Measurements from ENCODE around the gene FTO.

The FTO gene

DNA sequence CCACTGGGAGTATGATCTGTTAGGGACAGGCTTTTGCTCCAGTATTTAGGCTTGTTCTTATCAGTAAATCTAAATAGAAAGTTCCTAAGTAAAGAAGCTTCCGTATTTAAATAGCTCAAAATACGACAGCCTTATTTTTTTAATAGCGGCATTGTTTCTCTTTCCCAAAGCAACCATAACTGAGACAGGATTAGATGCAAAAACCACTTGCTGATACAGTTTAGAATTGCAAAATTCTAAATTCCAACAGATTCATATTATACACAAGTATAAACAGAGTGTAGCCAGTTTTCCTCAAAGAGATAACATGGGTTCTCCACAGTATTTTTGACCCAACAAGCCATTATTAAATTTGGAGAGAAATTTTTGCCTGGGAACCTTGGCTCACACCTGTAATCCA is 276.7 kb downstream of the FTO start:
- DNase-seq, result no peak

DNA sequence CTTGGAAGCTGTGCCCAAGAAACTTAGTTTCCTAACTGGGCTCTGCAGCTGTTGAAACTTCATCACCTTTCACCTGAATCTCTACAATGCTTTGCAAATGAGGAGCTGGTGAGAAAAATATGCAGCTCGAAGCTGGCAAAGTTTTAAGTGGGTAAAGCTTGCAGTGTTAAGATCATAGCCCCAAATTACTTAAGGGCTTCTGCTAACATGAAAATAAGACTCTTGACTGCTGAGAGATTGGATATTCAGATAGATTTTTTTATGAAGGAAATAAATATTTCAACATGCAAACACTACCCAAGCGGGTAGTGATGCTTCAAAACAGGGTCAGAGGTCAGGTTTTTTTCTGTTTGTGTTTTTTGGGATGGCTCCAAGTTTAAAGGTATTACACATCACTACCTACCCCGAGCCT is 278.7 kb downstream of the FTO start:
- DNase-seq, result no peak

DNA sequence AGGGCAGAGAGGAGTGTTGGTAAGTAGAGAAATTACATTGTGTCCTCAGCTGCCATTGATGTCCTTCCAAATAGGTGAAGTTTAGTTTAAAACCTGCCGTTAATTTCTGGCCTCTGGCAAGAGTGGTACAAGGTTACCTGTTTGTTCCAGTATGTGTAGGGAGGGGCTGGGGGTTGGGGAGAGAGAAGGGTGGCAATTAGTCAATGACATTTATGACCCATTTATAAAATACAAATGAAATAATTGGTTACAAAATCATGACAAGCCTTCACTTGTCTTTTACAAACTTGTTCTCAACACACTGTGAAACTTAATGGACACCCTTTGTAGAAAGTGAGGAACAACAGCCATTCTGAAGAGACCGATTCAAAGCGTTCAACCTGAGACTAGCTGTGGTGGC is 281.0 kb downstream of the FTO start:
- DNase-seq, result no peak

DNA sequence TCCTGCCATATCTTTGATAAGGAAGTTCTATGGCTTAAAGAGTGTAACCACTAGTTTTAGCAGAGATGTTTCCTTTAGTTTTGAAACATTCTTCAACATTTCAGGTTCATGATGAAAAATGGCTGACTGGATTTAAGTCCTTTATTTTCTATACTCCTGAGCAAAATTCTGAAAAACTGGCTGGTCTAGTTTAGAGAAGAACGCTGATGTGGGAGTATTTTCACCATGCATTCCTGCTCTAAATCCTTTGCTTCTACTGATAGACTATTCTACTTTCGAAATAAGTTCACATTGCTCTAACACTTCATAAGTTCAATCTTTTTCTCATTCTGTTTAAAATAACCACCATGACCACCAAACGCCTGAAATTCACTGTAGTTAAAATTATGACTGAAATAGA is 281.9 kb downstream of the FTO start:
- no peak for DNase-seq

DNA sequence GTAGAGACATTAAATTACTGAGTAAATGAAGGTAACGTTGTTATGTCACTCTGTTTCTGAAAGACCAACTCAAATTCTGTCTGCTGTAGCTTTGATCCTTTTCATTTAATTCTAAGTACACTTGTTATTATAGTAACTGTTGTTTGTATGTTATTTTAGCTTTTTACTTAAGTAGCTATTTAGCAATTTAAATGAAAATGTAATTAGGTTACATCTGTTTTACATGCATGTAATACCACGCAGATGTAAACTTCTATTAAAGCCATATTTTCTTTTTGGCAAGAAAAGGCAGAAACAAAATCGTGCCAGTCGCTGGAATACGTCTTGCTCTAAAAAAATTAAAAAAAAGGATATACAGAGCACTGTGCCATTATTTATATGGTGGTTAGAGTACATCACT is 282.8 kb downstream of the FTO start:
- no peak for DNase-seq

DNA sequence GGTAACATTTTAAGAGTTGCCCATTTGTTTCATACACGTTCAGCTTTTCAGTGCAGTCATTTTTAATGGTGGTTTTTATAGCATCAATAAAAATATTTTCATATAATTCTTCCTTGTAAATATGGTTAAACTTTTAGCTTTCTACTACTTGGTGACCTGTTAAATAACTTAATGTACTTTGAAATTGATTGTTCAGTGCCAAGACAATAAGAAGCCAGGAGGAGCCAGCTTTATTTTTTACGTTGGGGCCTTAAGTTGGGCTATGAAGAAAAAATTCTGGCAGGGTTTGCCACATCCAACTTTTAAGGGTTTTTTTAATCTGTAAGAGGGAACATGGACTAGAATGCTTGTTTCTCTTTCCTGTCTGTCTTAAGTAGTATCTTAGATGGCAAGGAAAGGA is 284.2 kb downstream of the FTO start:
- DNase-seq, result no peak

DNA sequence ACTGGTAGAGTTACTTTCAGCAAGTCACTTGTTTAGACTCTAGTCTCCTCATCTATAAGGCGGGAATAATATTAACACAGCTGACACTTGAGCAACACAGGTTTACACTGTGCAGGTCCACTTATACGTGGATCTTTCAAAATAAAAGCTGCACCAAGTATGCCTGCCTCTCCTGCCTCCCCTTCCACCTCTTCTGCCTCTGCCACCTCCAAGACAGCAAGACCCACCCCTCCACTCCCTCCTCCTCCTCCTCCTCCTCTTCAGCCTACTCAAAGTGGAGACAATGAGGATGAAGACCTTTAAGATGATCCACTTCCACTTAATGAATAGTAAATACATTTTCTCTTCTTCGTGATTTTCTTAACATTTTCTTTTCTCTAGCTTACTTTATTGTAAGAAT is 285.6 kb downstream of the FTO start:
- no peak for DNase-seq

DNA sequence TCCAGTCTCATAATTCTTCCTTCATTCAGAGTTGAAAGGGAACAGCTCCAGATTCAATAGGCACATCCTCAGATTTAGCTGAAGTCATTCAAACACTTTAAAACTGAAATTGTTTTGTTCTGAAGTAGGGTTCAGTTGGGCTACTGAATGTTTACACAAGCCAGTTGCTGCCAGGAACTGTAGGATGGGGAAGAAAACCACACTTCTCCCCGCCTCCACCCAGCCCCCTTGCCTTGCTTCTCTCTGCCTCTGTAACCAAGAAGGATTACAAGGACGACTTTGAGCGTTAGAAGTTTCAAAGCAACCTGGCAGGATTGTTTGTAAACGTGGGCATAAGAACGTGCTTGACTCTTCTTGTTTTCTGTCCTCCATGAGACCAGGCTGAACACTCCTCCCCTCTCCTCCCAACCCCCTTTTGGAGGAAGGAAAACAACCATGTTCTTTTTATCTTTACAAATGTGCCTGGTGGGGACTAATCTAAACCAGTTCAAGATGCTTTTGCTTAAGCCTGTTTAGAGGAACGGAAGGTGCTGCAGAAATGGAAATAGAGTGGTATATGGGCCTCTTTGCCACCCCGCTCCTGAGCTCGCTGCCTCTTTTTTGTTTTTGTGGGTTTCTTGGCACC is 287.9 kb downstream of the FTO start:
- DNase-seq, result no peak

DNA sequence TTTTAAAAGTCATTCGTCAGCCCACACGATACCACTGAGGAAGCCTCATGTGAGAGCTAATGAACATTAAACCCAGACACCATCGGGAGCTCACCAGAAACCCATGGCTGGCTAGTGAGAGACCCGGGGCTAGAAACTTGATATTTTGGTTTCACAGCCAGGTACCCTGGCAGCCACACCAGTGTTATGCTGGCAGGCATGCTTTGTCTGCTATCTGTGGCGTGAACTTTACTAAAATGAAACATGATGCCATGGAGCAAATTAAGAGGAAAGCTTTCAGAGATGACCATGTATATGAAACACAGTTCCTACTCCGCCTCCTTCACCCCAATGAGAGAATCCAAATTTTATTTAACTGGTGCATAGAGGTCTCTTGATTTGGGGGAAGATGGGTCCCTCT is 291.4 kb downstream of the FTO start:
- DNase-seq, result no peak

DNA sequence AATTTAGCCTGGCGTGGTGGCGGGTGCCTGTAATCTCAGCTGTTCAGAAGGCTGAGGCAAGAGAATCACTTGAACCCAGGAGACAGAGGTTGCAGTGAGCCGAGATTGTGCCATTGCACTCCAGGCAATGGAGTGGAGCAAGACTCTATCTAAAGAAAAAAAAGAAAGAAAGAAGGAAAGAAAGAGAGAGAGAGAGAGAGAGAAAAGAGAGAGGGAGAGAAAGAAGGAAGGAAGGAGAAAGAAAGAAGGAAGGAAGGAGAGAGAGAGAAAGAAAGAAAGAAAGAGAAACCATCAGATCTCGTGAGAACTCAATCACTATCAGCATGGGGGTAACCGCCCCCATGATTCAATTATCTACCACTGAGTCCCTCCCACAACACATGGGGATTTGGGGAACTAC is 293.0 kb downstream of the FTO start:
- DNase-seq, result no peak

DNA sequence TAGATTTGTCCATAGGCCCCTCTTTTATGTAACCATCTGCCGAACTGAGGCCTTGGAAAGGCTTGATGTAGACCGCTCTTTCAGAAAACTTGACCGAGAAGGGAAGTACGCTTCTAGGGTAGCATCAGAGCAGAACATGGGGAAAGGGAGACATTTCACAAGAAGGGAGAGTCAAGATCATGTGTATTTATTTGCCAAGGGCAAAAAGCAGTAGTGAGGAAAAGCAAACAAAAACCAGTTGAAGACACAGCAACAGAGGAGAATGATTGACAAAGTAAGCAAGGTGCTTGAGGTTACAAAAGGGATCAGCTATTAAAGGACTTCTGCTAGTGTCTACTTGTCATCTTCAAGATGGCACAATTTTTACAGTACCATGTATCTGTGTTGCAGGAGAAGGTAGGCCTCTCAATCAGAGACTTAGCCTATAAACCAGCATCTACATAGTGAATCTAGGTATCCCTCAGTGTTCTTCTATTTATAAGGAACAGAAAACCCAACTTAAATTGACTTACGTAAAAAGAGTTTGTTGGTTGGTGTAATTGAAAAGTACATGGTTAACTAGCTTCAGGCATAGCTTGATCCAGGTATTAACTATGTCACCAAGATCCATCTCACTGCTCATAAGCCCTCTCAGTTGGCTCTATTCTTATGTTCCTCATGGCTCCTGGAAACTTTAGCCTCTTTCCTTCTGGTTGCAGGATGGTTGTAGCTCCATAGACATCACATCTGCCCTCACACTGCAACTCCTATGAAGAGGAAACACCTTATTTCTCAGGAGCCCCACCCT is 294.3 kb downstream of the FTO start:
- no peak for DNase-seq

DNA sequence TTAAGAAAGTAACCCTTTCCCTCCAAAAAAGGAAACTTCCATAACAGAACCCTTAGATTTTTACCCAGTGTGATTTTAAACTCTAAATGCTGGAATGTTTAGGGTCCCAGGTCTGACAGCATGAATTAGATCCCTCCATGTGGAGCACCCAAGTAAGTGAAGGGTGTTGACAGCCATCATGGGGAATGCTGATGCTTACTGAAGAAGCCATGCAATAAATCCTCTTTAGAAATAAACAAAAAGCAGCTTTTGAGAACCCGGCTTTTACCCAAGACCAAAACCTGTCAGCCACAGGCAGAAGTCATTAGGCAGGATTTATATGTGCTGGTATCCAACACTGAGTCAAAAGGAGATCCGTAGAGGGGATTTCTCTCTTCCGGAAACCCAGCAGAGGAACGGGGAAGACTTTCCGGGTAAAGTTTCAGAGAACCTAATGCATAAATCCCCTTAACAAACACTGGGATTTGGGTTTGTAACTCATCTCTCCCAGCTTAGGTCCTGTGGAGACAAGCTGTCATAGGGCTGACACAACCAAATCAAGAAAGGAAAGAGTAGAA is 295.1 kb downstream of the FTO start:
- DNase-seq, result no peak

DNA sequence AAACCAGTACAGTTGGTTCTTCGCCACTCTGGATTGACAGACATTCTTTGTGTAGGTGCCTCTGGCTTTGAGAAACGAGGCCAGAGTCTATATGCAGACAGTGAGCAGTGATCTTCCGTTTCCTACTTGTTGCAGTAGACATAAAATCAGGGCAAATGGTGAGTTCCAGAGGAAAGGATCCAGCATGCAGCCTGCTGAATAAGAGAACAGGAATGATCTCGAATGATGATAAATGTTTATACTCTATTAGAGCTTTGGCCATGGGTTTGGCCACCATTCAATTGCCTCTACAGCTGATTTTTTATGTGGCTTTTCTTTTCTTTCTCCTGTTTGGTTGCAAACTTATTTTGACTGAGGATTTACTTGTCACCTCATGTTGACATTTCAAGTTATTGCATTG is 295.9 kb downstream of the FTO start:
- DNase-seq, result no peak

DNA sequence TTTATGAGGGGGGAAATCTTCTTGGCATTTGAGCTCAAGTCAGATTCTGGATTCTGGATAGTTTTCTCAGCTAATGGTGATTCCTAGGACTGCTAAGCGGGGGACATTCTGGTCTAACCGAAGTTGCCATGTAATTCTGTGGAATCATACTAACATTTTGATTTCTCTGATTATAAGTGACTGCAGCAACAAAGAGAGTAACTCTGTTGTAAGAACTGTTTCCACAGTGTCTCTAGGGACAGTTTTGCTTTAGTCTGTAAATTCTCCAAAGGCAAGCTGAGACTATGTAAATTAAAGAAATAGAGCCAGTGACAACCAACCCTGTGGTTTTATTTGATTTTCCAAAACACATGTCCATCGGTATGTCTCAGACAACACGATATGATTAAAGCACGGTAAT is 296.4 kb downstream of the FTO start:
- no peak for DNase-seq

DNA sequence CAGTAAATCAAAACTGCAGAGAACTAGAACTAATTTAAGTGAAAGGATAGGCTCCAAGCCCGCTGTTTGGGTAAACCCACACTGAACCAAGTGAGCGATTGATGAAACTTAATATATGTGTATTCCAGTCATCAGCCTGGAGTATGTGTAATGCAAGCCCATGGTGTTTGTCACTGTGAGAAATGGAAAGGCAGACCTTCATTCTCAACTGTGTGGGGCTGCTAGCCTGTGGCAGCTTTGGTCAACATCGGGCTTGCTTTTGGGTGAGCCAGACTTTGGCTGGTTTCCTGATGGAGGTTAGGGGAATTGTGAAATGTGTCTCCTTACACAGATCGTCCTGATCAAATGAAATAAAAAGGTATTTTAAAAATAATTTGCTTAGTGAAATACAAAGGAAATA is 302.7 kb downstream of the FTO start:
- no peak for DNase-seq

DNA sequence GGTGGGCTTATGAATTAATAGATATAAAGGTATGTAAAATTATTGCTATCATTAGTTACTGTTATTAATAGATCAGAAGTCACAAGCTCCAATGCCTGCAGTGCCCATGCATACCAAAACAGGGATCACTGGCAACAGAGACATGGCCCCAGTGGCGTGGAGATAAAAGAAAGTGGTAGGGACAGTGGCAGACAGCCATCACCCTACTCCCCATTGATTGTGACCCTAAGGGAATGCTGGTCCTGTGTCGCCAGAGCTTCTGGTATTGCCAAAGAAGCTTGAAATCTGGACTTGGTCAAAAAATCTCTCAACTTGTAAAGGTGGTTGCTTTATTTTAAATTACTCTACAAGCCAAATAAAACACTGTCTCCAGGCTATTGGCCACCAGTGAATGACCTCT is 303.5 kb downstream of the FTO start:
- no peak for DNase-seq

DNA sequence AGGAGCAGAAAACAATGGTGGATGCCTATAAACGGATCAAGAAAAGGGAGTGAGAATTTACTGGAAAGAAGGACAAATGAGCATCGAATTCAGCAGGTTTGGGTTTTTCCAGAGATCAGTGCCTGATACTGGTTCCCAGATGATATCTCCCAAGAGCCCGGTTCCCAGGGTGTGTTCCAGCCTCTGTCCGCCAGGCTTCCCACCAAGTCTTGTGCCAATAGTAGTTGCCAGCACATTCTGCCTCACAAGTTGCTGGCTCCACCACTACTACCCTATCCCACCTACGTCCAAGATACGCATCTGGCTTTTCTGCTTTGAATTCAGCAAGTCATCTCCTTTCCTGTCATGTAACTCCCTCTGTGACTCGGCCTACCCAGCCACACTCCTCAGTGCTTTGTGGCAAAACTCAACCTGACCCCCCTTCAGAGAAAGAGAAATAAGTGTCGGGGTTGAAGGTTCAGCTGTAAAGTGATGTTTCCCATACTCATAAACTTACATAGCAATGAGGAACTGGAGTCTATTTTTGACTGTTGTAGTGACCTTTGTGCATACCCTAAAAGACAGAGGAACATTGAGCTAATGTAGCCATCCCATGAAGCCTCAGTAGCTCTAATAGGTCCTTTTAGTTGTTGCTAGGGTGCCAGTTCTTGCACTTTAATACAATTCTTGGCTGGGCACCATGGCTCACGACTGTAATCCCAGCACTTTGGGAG is 305.7 kb downstream of the FTO start:
- DNase-seq, result no peak

DNA sequence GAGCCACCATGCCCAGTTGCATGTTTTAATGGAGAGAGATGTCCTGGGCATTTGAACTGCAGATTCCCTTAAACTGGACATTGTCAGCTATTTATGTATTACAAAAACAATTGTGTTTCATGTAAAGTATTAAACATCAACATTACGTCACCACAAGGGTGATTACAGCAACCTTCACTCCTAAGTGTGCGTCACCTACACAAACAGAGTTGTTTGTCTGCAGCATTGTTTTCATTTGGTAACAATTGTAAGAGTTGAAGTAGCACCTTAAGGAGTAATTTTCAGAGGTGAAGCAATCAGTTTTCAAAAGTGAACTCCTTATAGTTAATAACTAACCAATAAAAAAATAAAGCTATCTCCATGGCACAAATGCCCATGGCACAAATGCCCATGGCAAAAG is 311.2 kb downstream of the FTO start:
- DNase-seq, result no peak

DNA sequence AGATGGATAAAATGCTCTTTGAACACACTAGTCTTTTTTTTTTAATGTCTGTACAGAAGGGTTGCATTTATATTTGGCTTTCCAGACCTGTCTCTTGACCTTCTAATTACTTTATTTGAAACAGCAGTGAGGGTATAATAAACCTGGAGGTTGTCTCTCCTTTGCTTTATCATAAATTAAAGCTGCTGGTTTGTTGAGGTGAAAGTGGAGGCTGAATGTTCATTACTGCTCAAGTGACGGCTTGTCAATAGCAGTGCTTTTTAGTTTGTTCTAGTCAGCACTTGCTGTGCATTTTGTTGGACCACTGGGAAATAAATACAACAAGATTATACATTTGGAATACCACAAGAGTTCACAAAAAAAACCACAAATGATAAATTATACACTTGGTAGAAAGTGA is 318.4 kb downstream of the FTO start:
- DNase-seq, result no peak

DNA sequence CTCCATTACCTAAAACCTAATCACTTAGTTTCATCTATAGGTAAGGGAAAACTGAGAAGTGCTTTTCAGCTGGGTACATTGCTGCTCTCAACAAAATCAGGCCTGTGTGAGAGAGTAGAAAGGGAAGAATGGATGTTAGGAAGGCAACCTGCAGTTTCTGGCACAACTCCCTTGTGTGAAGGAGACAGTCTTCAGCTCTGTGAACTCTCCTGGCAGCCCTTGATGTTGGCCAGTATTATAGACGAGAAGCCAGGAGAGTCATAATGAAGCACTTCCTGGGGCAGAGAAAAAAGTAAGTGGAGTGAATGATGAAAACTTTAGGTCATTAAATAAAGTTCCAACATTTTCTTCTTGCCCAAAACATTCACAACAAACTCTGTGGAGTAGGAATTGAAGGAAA is 322.5 kb downstream of the FTO start:
- DNase-seq, result no peak

DNA sequence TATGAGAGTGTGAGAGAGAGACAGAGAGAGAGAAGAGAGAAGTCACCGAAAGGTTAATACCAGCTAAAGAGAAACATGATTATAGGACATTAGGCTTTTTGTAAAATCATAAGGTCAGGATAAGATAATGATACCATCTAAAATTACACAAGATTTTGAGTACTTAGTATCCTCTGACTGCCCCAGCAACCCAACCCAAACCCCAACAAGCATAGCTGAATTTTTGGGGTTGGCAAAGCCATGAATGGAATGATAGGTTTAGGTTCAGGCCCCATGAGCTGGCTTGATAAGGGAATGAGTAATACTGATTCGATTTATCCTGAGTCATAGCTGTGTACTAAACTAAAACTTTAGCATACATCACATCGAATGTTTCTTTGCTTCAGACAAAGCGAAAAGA is 323.1 kb downstream of the FTO start:
- no peak for DNase-seq

DNA sequence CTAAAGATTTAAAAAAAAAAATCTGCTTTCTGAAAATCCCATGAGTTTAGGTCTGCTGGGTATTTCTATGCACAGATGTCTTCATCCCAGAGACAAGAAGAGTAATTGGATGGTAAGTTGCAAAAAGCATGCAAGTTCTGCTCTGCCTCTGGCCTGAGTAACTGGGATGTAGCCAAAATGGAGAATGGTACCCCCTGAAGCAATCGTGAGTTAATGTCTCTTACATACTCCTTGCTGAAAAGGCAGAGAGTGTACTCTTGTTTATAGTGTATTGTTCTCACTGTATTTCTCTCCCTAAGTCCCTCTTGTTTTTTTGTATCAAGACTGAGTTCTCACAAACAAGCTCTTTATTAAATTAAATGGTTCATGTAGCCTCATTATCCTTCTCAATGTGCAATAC is 323.6 kb downstream of the FTO start:
- DNase-seq, result no peak

DNA sequence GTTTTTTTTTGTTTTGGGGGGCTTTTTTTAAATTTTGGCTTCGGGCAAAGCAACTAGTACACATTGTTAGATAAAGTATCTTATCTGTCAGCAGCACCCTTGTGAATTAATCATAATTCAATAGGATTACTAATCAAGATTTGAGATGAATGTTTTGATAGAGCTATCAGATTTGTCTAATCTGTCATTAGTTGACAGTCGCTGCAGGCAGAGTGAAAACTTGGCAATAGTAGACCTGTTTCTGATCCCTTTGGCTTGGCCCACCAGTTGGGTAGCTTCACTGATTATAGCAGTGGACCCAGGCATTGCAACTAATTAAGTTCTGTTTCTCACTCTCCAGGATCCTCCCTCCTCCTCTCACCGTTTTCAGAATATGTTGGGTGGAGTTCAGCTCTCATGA is 324.0 kb downstream of the FTO start:
- DNase-seq, result no peak

DNA sequence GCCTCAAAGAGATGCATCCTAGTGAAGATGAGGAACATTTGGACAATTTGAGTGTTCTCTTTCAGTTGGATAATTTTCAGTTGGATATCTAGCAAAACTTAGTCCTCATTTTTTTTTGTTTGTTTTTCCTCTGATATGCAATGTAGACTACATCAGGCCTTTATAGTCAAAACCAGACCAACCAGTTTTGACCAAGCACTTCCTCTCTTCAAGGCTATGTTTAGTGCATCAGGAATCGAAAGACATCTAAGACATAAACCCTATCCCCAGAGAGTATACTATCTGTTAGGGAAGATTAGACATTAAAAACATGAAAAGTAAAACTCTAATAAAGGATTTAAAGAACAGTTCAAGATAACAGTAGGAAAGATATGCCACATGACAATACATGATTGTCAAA is 326.5 kb downstream of the FTO start:
- DNase-seq, result no peak
